Suprapubic skin (tissue), 4 donors: ENCODE data around the gene PPM1M. TPM values are rescaled to one million over a fixed set of nuclear protein-coding genes. Genes with fewer than 3 reads are reported as not detected.

ENCODE experiments used
- DNase-seq, 2 donors: peaks; one replicate each; pipeline ENCODE4 v3.0.0-alpha.2; 2019; ENCODE audit warnings: low spot score in 2 of 2
- H3K27ac ChIP-seq: fragments of 200-600 bp; sonication (generic); one replicate; pipeline ENCODE4 v1.5.1; 2019
- H3K27me3 ChIP-seq: fragments of 200-600 bp; sonication (generic); one replicate; pipeline ENCODE4 v1.5.1; 2019
- H3K36me3 ChIP-seq: fragments of 200-600 bp; sonication (generic); one replicate; pipeline ENCODE4 v1.5.1; 2019
- H3K4me1 ChIP-seq: fragments of 200-600 bp; sonication (generic); one replicate; pipeline ENCODE4 v1.5.1; 2019
- H3K4me3 ChIP-seq: fragments of 200-600 bp; sonication (generic); one replicate; pipeline ENCODE4 v1.5.1; 2019; ENCODE audit warnings: mild to moderate bottlenecking
- H3K9me3 ChIP-seq: fragments of 200-600 bp; sonication (generic); one replicate; pipeline ENCODE4 v1.5.1; 2019
- EP300 ChIP-seq: sonication (generic); formaldehyde crosslinking; IDR thresholded peaks from one replicate; pipeline ENCODE4 v1.6.1; 2017; ENCODE audit warnings: antibody characterized with exemption
- POLR2A ChIP-seq, 2 donors: fragments of 450-650 bp; IDR thresholded peaks; one replicate each; pipeline ENCODE4 v1.6.1; 2017; ENCODE audit warnings: antibody characterized with exemption in 2 of 2, mild to moderate bottlenecking in 2 of 2, moderate library complexity in 2 of 2
- POLR2AphosphoS5 ChIP-seq, 3 donors: sonication (generic); formaldehyde crosslinking; IDR thresholded peaks; one replicate each; pipeline ENCODE4 v1.6.1; 2017; ENCODE audit warnings: antibody characterized with exemption in 3 of 3
- WGBS: methylation state at CpG from one replicate; pipeline ENCODE4 v1.1.5; 2018; 5-methylcytosine and 5-hydroxymethylcytosine counted together
- total RNA-seq, 4 donors: library from RNA; depleted of rRNA; stranded (reverse); fragments of >200 nt; gene quantifications; one replicate each; pipeline ENCODE4 v1.1.0, GENCODE V29; 2016
- TF ChIP-seq, protein P1 (sequence below), 2 donors: fragments of 200-600 bp in 1 of 2; fragments of 450-650 bp in 1 of 2; sonication (generic) in 1 of 2; IDR thresholded peaks; one replicate each; pipeline ENCODE4 v1.5.1; 2016 to 2019; ENCODE audit warnings: antibody characterized with exemption in 2 of 2, mild to moderate bottlenecking in 1 of 2, moderate library complexity in 1 of 2

Gene PPM1M
- total RNA-seq, 4 donors from 2014 or later = 10.0 to 17.5 (median 11.3) TPM

- H3K4me1 ChIP-seq = peaks cover 36% of the 10 kb centered on the region
- 79% methylated on average over 3 of the region's 3 CpGs for whole genome bisulfite sequencing
- H3K9me3 ChIP-seq = no peaks in the 10 kb centered on the region
- TF ChIP-seq, protein P1, sequence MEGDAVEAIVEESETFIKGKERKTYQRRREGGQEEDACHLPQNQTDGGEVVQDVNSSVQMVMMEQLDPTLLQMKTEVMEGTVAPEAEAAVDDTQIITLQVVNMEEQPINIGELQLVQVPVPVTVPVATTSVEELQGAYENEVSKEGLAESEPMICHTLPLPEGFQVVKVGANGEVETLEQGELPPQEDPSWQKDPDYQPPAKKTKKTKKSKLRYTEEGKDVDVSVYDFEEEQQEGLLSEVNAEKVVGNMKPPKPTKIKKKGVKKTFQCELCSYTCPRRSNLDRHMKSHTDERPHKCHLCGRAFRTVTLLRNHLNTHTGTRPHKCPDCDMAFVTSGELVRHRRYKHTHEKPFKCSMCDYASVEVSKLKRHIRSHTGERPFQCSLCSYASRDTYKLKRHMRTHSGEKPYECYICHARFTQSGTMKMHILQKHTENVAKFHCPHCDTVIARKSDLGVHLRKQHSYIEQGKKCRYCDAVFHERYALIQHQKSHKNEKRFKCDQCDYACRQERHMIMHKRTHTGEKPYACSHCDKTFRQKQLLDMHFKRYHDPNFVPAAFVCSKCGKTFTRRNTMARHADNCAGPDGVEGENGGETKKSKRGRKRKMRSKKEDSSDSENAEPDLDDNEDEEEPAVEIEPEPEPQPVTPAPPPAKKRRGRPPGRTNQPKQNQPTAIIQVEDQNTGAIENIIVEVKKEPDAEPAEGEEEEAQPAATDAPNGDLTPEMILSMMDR (IDR thresholded peaks at IDR 0.05) = no peak
- no peak for TF ChIP-seq POLR2AphosphoS5 (IDR thresholded peaks at IDR 0.05)
- no peak for TF ChIP-seq EP300
- TF ChIP-seq POLR2A (IDR thresholded peaks at IDR 0.05) = no peak
- peaks cover 88% of the 10 kb centered on the region for H3K36me3 ChIP-seq
- DNase-seq = no peak
- H3K27ac ChIP-seq = no peak overlapping the region
- H3K4me3 ChIP-seq = no peak overlapping the region
- no peaks in the 10 kb centered on the region for H3K27me3 ChIP-seq
These were observed 10.6 kb downstream of the PPM1M start for GRCh38 chr3:52256159-52256558.

GRCh38 chr3:52256622-52257021 lies 11.1 kb downstream of the PPM1M start:
- peaks cover 88% of the 10 kb centered on the region for H3K36me3 ChIP-seq
- no peaks in the 10 kb centered on the region for H3K9me3 ChIP-seq
- H3K27me3 ChIP-seq = no peaks in the 10 kb centered on the region
- TF ChIP-seq POLR2A (IDR thresholded peaks at IDR 0.05) (no peak), EP300 (no peak), POLR2AphosphoS5 (IDR thresholded peaks at IDR 0.05) (no peak)
- TF ChIP-seq, protein P1 (IDR thresholded peaks at IDR 0.05) = no peak
- DNase-seq = no peak
- WGBS = 83% methylated on average over 4 of the region's 4 CpGs
- H3K4me3 ChIP-seq = no peak overlapping the region
- no peak overlapping the region for H3K27ac ChIP-seq
- H3K4me1 ChIP-seq = peaks cover 31% of the 10 kb centered on the region

DNA sequence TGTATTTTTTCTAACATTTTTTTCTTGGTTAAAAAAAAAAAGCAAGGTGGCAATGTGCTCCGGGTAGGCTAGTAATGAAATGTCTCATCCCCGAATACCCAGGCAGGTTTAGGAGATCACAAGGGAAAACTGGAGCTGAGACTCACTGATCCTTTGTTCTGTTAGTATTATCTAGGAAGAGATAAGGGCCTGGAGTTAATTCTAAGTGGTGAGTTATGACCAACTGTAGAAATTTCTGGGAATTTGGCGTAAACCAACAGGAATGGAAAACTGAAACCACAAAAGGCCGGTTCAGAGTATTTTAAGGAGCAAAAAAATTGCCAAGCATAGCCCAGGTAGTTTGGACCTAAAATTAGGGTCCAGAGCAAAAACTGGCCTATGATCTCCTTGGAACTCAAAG lies 12.4 kb downstream of the PPM1M start:
- peaks cover 90% of the 10 kb centered on the region for H3K36me3 ChIP-seq
- no peaks in the 10 kb centered on the region for H3K9me3 ChIP-seq
- H3K4me3 ChIP-seq = no peak overlapping the region
- no peaks in the 10 kb centered on the region for H3K27me3 ChIP-seq
- TF ChIP-seq, protein P1 (IDR thresholded peaks at IDR 0.05) = no peak
- no peak for TF ChIP-seq POLR2A (IDR thresholded peaks at IDR 0.05)
- no peak for TF ChIP-seq POLR2AphosphoS5 (IDR thresholded peaks at IDR 0.05)
- no peak for TF ChIP-seq EP300
- DNase-seq = no peak
- H3K4me1 ChIP-seq = peaks cover 18% of the 10 kb centered on the region
- 91% methylated on average over 4 of the region's 4 CpGs for WGBS
- no peak overlapping the region for H3K27ac ChIP-seq

GRCh38 chr3:52259035-52259434 lies 13.5 kb downstream of the PPM1M start:
- Histone ChIP-seq H3K27ac (no peak overlapping the region), H3K36me3 (peaks cover 93% of the 10 kb centered on the region), H3K4me3 (no peak overlapping the region), H3K4me1 (peaks cover 11% of the 10 kb centered on the region), H3K9me3 (no peaks in the 10 kb centered on the region), H3K27me3 (no peaks in the 10 kb centered on the region)
- TF ChIP-seq EP300 (no peak), POLR2AphosphoS5 (IDR thresholded peaks at IDR 0.05) (no peak), POLR2A (IDR thresholded peaks at IDR 0.05) (no peak)
- TF ChIP-seq, protein P1 (IDR thresholded peaks at IDR 0.05) = no peak
- 70% methylated on average over 1 of the region's 1 CpG for WGBS
- DNase-seq = no peak

DNA sequence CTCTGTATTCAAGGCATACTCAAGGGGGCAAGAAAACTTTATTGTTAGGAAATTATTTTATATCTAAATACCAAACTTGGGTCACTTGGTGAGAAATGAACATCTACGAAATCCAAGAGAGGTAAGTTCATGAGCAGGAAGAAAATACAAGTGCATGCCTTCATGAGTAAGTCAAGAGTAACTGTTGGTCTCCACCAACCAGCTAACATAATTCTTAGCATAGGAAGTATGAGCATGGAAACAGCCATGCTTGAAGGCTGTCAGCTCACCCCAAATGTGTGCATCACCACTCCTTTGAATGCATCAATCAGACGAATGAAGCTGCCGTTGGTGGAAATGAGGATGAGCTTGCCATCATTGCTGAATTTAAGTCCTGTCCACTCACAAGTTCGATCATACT lies 13.9 kb downstream of the PPM1M start:
- H3K9me3 ChIP-seq = no peaks in the 10 kb centered on the region
- DNase-seq = no peak
- H3K27me3 ChIP-seq = no peaks in the 10 kb centered on the region
- TF ChIP-seq, protein P1 (IDR thresholded peaks at IDR 0.05) = no peak
- TF ChIP-seq POLR2AphosphoS5 (IDR thresholded peaks at IDR 0.05) (no peak), EP300 (no peak)
- 95% methylated on average over 4 of the region's 4 CpGs for WGBS
- no peak overlapping the region for H3K27ac ChIP-seq
- H3K36me3 ChIP-seq = peaks cover 97% of the 10 kb centered on the region
- no peak overlapping the region for H3K4me3 ChIP-seq
- peaks cover 7% of the 10 kb centered on the region for H3K4me1 ChIP-seq
